Progenitor cell of endocrine pancreas (in vitro differentiated cells): ENCODE data around the gene LEFTY2. TPM values are rescaled to one million over a fixed set of nuclear protein-coding genes. Genes with fewer than 3 reads are reported as not detected.

Experiments
- DNase-seq: peaks from one replicate; pipeline ENCODE4 v3.0.0; 2021; ENCODE audit warnings: low spot score; ENCODE audit not compliant: unreplicated experiment
- H3K27ac Mint-ChIP-seq: 2 replicates; pipeline ENCODE4 v1.8.0; 2021; ENCODE audit warnings: mild to moderate bottlenecking, moderate library complexity, mixed read lengths
- H3K27me3 Mint-ChIP-seq: 2 replicates; pipeline ENCODE4 v1.8.0; 2021; ENCODE audit warnings: mixed read lengths
- H3K36me3 Mint-ChIP-seq: 2 replicates; pipeline ENCODE4 v1.8.0; 2022; ENCODE audit warnings: mixed read lengths; ENCODE audit not compliant: insufficient read depth
- H3K4me1 Mint-ChIP-seq: 2 replicates; pipeline ENCODE4 v1.8.0; 2021; ENCODE audit warnings: low read depth, mixed read lengths
- H3K4me3 Mint-ChIP-seq: 2 replicates; pipeline ENCODE4 v1.8.0; 2021; ENCODE audit warnings: low read depth, mild to moderate bottlenecking, moderate library complexity, mixed read lengths
- H3K9me3 Mint-ChIP-seq: 2 replicates; pipeline ENCODE4 v1.8.0; 2021; ENCODE audit warnings: low read depth, mixed read lengths
- total RNA-seq: library from RNA; stranded (reverse); gene quantifications from 2 replicates; pipeline ENCODE4 v1.2.1, GENCODE V29; 2021
- TF ChIP-seq, protein P1 (sequence below): fragments of 200-600 bp; sonication (generic); IDR thresholded peaks from one replicate; pipeline ENCODE4 v1.5.0; 2021; ENCODE audit warnings: antibody characterized with exemption, mild to moderate bottlenecking; ENCODE audit not compliant: unreplicated experiment

Gene LEFTY2
- total RNA-seq, 1 donor from 2014 or later = 0.22 TPM

DNA sequence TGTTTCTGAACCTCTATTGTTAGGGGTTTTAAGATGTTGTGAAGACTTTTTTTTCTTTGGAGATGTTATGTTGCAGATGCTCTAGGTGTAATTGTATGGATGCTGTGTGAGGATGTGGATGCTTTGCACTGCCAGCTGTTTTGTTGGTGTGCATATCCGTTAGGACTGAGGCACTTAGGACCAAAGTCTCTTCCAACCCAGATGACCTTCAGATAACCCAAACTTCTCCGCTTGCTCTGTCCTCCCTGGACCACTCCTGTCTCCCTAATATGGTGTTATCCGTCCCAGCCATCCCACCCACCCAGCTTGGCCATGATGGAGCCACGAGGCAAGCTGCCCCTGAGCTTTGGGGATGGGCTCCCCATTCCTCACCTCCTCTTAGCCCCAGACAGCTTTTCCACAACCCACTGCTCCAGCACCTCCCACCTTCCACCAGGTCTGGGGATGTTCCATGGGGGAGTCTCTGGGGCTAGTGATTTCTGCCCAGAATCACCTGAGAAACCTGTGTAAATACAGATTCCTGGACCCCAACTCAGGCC lies 5.1 kb upstream of the LEFTY2 start:
- H3K4me1 Mint-ChIP-seq = peaks cover 10% of the 10 kb centered on the region
- H3K9me3 Mint-ChIP-seq = no peaks in the 10 kb centered on the region
- TF ChIP-seq, protein P1, sequence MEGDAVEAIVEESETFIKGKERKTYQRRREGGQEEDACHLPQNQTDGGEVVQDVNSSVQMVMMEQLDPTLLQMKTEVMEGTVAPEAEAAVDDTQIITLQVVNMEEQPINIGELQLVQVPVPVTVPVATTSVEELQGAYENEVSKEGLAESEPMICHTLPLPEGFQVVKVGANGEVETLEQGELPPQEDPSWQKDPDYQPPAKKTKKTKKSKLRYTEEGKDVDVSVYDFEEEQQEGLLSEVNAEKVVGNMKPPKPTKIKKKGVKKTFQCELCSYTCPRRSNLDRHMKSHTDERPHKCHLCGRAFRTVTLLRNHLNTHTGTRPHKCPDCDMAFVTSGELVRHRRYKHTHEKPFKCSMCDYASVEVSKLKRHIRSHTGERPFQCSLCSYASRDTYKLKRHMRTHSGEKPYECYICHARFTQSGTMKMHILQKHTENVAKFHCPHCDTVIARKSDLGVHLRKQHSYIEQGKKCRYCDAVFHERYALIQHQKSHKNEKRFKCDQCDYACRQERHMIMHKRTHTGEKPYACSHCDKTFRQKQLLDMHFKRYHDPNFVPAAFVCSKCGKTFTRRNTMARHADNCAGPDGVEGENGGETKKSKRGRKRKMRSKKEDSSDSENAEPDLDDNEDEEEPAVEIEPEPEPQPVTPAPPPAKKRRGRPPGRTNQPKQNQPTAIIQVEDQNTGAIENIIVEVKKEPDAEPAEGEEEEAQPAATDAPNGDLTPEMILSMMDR = no peak
- H3K27ac Mint-ChIP-seq = no peak overlapping the region
- no peak for DNase-seq
- H3K27me3 Mint-ChIP-seq = peaks cover 58% of the 10 kb centered on the region
- no peaks in the 10 kb centered on the region for H3K36me3 Mint-ChIP-seq
- H3K4me3 Mint-ChIP-seq = no peak overlapping the region

DNA sequence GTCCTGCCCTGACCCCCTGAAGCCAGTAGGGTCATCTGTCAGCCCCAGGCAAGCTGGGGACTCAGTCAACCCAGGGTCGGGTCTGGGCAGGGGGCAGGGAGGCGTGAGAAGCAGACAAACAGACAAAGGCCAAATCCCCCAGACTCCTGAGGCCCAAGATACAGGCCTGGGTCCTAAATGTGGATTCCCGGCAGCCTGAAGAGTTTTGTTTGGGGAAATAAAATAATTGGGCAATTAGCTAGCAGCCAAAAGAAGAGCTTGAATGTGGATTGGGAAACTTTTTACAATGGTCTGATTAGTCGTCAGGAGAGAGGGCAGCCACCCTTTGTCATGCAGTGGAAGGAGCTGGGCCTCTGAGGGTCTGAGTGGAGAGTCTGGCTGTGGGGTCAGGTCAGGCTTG lies 4.5 kb upstream of the LEFTY2 start:
- peaks cover 55% of the 10 kb centered on the region for H3K27me3 Mint-ChIP-seq
- no peak overlapping the region for H3K4me3 Mint-ChIP-seq
- peaks cover 10% of the 10 kb centered on the region for H3K4me1 Mint-ChIP-seq
- TF ChIP-seq, protein P1 = no peak
- no peaks in the 10 kb centered on the region for H3K36me3 Mint-ChIP-seq
- H3K27ac Mint-ChIP-seq = no peak overlapping the region
- H3K9me3 Mint-ChIP-seq = no peaks in the 10 kb centered on the region
- DNase-seq = no peak

DNA sequence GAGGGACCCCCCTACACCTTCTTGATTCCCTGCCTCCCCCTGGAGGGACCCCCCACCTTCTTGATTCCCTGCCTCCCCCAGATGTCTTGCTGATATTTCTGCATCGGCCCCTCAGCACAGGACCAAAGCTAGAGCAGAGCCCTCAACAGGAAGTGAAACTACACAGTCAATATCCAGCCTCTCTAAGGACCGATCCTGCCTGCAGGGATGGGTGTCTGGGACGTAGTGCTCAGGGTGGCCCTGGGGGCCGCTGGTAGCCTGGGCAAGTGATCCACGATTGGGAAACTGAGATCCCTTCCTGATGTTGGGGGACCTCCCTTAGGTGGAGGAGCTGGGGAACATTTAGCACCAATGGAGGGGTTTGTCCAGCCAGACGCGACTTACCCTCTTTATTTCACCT lies 3.9 kb upstream of the LEFTY2 start:
- H3K27me3 Mint-ChIP-seq = peaks cover 56% of the 10 kb centered on the region
- peaks cover 10% of the 10 kb centered on the region for H3K4me1 Mint-ChIP-seq
- TF ChIP-seq, protein P1 = no peak
- no peak overlapping the region for H3K4me3 Mint-ChIP-seq
- no peaks in the 10 kb centered on the region for H3K36me3 Mint-ChIP-seq
- DNase-seq = no peak
- H3K27ac Mint-ChIP-seq = no peak overlapping the region
- no peaks in the 10 kb centered on the region for H3K9me3 Mint-ChIP-seq

DNA sequence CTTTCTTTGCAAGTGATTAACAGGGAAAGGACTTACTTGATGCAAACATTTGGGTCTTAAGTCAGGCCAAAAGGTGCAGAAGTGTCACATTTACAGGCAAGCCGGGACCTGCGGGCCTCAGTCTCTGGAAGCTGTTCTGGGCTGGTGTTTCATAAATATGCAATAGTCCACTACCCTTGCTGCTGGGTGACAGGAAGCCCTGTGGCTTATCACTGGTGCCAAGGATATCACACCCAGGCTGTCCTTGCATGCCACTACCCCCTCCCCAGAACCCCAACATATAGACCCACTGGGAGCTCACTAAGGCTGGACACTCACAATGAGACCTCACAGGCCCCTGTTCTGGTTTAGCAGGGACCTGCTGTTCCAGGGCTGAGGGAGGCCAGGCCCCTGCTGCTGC lies 3.4 kb upstream of the LEFTY2 start:
- H3K27me3 Mint-ChIP-seq = peaks cover 56% of the 10 kb centered on the region

DNA sequence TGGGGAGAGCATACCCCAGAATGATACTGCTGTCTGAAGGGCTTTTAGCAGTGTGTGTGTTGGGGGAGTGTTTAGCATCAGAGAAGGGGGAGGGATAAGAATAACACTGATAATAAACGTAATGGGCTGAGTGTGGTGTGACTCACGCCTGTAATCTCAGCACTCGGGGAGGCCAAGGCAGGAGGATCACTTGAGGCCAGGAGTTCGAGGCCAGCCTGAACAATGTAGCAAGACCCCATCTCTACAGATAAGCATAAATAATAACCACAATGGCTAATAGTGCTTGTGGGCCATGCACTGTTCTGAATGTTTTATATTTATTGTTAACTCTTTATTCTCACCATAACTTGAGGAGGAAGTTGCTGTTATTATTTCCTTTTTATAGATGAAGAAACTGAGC lies 2.6 kb upstream of the LEFTY2 start:
- TF ChIP-seq, protein P1 = no peak
- Mint-ChIP-seq H3K4me1 (peaks cover 7% of the 10 kb centered on the region), H3K4me3 (no peak overlapping the region), H3K9me3 (no peaks in the 10 kb centered on the region), H3K36me3 (no peaks in the 10 kb centered on the region), H3K27me3 (peaks cover 48% of the 10 kb centered on the region), H3K27ac (no peak overlapping the region)
- no peak for DNase-seq

More for the DNA sequence above, 3.4 kb upstream of the LEFTY2 start:
- Mint-ChIP-seq H3K27ac (no peak overlapping the region), H3K4me3 (no peak overlapping the region), H3K4me1 (peaks cover 10% of the 10 kb centered on the region), H3K9me3 (no peaks in the 10 kb centered on the region), H3K36me3 (no peaks in the 10 kb centered on the region)
- no peak for DNase-seq
- TF ChIP-seq, protein P1 = no peak
